Gastroesophageal sphincter (tissue), 3 donors: ENCODE results near the gene SLA2.

ENCODE experiments used
- CTCF ChIP-seq, 4 experiments: fragments of 200-600 bp in 2 of 4; fragments of 450-650 bp in 2 of 4; sonication (generic) in 1 of 4; IDR thresholded peaks; one replicate each; pipeline ENCODE4 v1.5.1; 2017 to 2019; ENCODE audit warnings: antibody characterized with exemption in 4 of 4, mild to moderate bottlenecking in 2 of 4, moderate library complexity in 2 of 4
- POLR2A ChIP-seq, 2 donors: fragments of 450-650 bp; IDR thresholded peaks; one replicate each; pipeline ENCODE4 v1.6.1; 2017; ENCODE audit warnings: antibody characterized with exemption in 2 of 2, mild to moderate bottlenecking in 2 of 2, moderate library complexity in 1 of 2
- POLR2AphosphoS5 ChIP-seq: sonication (generic); formaldehyde crosslinking; IDR thresholded peaks from one replicate; pipeline ENCODE4 v1.6.1; 2017; ENCODE audit warnings: antibody characterized with exemption

- TF ChIP-seq POLR2A (IDR thresholded peaks at IDR 0.05) (no peak), CTCF (IDR thresholded peaks at IDR 0.05) (no peak), POLR2AphosphoS5 (no peak)
These were observed 40.9 kb upstream of the SLA2 start for GRCh38 chr20:36686944-36687343.
